ENCODE data around the gene ZNF133.

Gene ZNF133

DNA sequence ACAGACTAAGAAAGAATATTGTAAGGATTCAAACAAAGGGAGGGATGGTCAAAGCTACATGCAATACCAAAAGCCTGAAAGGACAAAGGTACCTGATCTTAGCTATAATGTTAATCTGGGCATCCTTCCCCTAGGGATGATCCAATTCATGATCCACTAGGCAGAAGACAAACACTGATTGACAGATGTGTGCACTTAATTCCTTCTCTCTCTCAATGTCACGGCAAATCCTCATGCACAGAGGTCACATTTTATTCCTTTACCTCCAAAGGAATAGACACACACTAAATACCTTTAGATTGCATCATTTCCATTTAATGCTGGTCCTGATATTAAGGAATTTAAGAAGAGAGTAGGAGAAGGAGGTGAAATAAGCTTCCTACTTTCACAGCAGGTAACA is 73.4 kb downstream of the ZNF133 start (continued):
- no peak for TF ChIP-seq ARNTL (CRISPR knock-in tag; IDR thresholded peaks at IDR 0.05; ENCODE audit: borderline replicate concordance, low read depth)
- TF ChIP-seq, protein P1, sequence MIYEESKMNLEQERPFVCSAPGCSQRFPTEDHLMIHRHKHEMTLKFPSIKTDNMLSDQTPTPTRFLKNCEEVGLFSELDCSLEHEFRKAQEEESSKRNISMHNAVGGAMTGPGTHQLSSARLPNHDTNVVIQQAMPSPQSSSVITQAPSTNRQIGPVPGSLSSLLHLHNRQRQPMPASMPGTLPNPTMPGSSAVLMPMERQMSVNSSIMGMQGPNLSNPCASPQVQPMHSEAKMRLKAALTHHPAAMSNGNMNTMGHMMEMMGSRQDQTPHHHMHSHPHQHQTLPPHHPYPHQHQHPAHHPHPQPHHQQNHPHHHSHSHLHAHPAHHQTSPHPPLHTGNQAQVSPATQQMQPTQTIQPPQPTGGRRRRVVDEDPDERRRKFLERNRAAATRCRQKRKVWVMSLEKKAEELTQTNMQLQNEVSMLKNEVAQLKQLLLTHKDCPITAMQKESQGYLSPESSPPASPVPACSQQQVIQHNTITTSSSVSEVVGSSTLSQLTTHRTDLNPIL (CRISPR knock-in tag; IDR thresholded peaks at IDR 0.05; ENCODE audit: low read depth) = no peak
- no peak for TF ChIP-seq ZNF565 (CRISPR knock-in tag; conservative IDR thresholded peaks at IDR 0.05; ENCODE audit: low read depth)
- no peak for TF ChIP-seq ZNF8 (CRISPR knock-in tag; IDR thresholded peaks at IDR 0.05)
- no peak for TF ChIP-seq ZFP3 (CRISPR knock-in tag; IDR thresholded peaks at IDR 0.05)
- TF ChIP-seq TOX (CRISPR knock-in tag; IDR thresholded peaks at IDR 0.05; ENCODE audit: borderline replicate concordance) = no peak
- TF ChIP-seq, protein P2, sequence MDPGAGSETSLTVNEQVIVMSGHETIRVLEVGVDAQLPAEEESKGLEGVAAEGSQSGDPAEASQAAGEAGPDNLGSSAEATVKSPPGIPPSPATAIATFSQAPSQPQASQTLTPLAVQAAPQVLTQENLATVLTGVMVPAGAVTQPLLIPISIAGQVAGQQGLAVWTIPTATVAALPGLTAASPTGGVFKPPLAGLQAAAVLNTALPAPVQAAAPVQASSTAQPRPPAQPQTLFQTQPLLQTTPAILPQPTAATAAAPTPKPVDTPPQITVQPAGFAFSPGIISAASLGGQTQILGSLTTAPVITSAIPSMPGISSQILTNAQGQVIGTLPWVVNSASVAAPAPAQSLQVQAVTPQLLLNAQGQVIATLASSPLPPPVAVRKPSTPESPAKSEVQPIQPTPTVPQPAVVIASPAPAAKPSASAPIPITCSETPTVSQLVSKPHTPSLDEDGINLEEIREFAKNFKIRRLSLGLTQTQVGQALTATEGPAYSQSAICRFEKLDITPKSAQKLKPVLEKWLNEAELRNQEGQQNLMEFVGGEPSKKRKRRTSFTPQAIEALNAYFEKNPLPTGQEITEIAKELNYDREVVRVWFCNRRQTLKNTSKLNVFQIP (CRISPR knock-in tag; IDR thresholded peaks at IDR 0.05; ENCODE audit: borderline replicate concordance, low read depth) = no peak
- no peak for TF ChIP-seq RARB (CRISPR knock-in tag; IDR thresholded peaks at IDR 0.05)

DNA sequence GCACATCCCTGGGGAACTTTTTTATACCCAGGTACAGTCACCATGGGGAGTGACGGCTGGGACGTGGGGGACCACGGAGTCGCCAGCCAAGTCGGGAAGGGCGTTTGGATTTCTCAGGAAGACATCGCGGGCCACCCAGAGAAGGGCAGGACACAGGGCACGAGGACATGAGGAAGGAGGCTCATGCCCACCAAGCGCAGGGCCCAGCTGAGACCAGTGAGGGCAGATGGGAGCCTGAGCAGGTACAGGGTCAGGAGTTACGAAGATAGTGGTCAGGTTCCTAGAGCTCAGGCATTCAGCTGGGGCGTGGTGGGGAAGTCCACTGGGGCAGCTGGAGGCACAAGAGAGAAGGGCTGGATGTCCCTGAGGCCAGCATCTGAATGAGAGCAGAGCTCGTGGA is 74.6 kb downstream of the ZNF133 start:
- TF ChIP-seq SNAI2 (CRISPR knock-in tag; IDR thresholded peaks at IDR 0.05) (no peak), ISL1 (CRISPR knock-in tag; IDR thresholded peaks at IDR 0.05) (no peak), RARB (CRISPR knock-in tag; IDR thresholded peaks at IDR 0.05) (no peak), TCF4 (CRISPR knock-in tag; IDR thresholded peaks at IDR 0.05; ENCODE audit: borderline replicate concordance) (no peak), ZNF565 (CRISPR knock-in tag; conservative IDR thresholded peaks at IDR 0.05; ENCODE audit: low read depth) (no peak), ZC3H10 (CRISPR knock-in tag; IDR thresholded peaks at IDR 0.05) (no peak), ESRRG (CRISPR knock-in tag; IDR thresholded peaks at IDR 0.05) (no peak)
- ATAC-seq = no peak

DNA sequence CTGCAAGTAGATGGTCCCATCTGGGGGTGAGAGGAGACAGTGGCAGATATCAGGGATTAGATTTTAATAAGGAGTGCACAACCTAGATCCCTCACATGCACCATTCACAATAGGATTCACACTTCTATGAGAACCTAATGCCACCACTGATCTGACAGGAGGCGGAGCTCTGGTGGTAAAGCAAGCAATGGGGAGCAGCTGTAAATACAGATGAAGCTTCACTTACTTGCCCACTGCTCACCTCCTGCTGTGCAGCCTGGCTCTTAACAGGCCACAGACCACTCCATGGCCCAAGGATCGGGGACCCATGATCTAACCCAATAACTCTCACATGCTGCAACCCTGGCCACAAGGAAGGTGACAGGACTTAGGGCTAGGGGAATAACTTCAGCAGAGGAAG is 75.4 kb downstream of the ZNF133 start:
- no peak for ATAC-seq
- TF ChIP-seq RARB (CRISPR knock-in tag; IDR thresholded peaks at IDR 0.05) = no peak
- TF ChIP-seq, protein P3, sequence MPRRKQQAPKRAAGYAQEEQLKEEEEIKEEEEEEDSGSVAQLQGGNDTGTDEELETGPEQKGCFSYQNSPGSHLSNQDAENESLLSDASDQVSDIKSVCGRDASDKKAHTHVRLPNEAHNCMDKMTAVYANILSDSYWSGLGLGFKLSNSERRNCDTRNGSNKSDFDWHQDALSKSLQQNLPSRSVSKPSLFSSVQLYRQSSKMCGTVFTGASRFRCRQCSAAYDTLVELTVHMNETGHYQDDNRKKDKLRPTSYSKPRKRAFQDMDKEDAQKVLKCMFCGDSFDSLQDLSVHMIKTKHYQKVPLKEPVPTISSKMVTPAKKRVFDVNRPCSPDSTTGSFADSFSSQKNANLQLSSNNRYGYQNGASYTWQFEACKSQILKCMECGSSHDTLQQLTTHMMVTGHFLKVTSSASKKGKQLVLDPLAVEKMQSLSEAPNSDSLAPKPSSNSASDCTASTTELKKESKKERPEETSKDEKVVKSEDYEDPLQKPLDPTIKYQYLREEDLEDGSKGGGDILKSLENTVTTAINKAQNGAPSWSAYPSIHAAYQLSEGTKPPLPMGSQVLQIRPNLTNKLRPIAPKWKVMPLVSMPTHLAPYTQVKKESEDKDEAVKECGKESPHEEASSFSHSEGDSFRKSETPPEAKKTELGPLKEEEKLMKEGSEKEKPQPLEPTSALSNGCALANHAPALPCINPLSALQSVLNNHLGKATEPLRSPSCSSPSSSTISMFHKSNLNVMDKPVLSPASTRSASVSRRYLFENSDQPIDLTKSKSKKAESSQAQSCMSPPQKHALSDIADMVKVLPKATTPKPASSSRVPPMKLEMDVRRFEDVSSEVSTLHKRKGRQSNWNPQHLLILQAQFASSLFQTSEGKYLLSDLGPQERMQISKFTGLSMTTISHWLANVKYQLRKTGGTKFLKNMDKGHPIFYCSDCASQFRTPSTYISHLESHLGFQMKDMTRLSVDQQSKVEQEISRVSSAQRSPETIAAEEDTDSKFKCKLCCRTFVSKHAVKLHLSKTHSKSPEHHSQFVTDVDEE (CRISPR knock-in tag; IDR thresholded peaks at IDR 0.05) = no peak
- TF ChIP-seq PPARA (CRISPR knock-in tag; IDR thresholded peaks at IDR 0.05; ENCODE audit: borderline replicate concordance) = no peak
- no peak for TF ChIP-seq BACH2 (CRISPR knock-in tag; IDR thresholded peaks at IDR 0.05; ENCODE audit: borderline replicate concordance)
- TF ChIP-seq ZNF70 (CRISPR knock-in tag; IDR thresholded peaks at IDR 0.05) = no peak
- TF ChIP-seq, protein P4, sequence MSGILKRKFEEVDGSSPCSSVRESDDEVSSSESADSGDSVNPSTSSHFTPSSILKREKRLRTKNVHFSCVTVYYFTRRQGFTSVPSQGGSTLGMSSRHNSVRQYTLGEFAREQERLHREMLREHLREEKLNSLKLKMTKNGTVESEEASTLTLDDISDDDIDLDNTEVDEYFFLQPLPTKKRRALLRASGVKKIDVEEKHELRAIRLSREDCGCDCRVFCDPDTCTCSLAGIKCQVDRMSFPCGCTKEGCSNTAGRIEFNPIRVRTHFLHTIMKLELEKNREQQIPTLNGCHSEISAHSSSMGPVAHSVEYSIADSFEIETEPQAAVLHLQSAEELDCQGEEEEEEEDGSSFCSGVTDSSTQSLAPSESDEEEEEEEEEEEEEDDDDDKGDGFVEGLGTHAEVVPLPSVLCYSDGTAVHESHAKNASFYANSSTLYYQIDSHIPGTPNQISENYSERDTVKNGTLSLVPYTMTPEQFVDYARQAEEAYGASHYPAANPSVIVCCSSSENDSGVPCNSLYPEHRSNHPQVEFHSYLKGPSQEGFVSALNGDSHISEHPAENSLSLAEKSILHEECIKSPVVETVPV (CRISPR knock-in tag; IDR thresholded peaks at IDR 0.05) = no peak
- TF ChIP-seq, protein P1 (CRISPR knock-in tag; IDR thresholded peaks at IDR 0.05; ENCODE audit: low read depth) = no peak
- no peak for TF ChIP-seq CSDC2 (CRISPR knock-in tag; IDR thresholded peaks at IDR 0.05)
- TF ChIP-seq SNAI2 (CRISPR knock-in tag; IDR thresholded peaks at IDR 0.05) = no peak
- TF ChIP-seq ARNTL (CRISPR knock-in tag; IDR thresholded peaks at IDR 0.05; ENCODE audit: borderline replicate concordance, low read depth) = no peak
- no peak for TF ChIP-seq OSR1 (CRISPR knock-in tag; IDR thresholded peaks at IDR 0.05)

DNA sequence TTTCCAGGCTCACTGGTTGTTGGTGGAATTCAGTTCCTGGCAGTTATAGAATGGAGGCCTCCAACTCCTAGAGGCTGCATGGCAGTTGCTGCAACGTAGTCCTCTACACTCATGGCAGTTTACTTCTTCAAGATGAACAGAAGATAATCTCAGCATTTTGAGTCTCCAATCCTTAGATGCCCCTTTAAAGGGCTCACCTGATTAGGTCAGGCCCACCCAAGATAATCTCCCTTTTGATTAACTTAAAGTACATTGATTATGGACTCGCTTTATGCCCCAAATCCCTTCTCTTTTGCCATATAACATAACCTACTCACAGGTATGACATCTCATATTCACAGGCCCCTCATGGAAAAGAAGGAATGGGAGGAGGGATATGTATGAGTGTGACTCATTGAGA is 76.4 kb downstream of the ZNF133 start:
- TF ChIP-seq TCF4 (CRISPR knock-in tag; IDR thresholded peaks at IDR 0.05; ENCODE audit: borderline replicate concordance) (no peak), ZNF70 (CRISPR knock-in tag; IDR thresholded peaks at IDR 0.05) (no peak), SNAI2 (CRISPR knock-in tag; IDR thresholded peaks at IDR 0.05) (no peak), ZC3H10 (CRISPR knock-in tag; IDR thresholded peaks at IDR 0.05) (no peak), ZFP3 (CRISPR knock-in tag; IDR thresholded peaks at IDR 0.05) (no peak), TOX (CRISPR knock-in tag; IDR thresholded peaks at IDR 0.05; ENCODE audit: borderline replicate concordance) (no peak), CSDC2 (CRISPR knock-in tag; IDR thresholded peaks at IDR 0.05) (no peak), ZNF8 (CRISPR knock-in tag; IDR thresholded peaks at IDR 0.05) (no peak), BACH2 (CRISPR knock-in tag; IDR thresholded peaks at IDR 0.05; ENCODE audit: borderline replicate concordance) (no peak), ZNF565 (CRISPR knock-in tag; conservative IDR thresholded peaks at IDR 0.05; ENCODE audit: low read depth) (no peak), ISL1 (CRISPR knock-in tag; IDR thresholded peaks at IDR 0.05) (no peak), ARNTL (CRISPR knock-in tag; IDR thresholded peaks at IDR 0.05; ENCODE audit: borderline replicate concordance, low read depth) (no peak), PPARA (CRISPR knock-in tag; IDR thresholded peaks at IDR 0.05; ENCODE audit: borderline replicate concordance) (no peak)
- TF ChIP-seq, protein P3 (CRISPR knock-in tag; IDR thresholded peaks at IDR 0.05) = no peak

More for the DNA sequence above, 76.4 kb downstream of the ZNF133 start:
- no peak for ATAC-seq
